ENCODE results near the gene PCDHA1.

DNA sequence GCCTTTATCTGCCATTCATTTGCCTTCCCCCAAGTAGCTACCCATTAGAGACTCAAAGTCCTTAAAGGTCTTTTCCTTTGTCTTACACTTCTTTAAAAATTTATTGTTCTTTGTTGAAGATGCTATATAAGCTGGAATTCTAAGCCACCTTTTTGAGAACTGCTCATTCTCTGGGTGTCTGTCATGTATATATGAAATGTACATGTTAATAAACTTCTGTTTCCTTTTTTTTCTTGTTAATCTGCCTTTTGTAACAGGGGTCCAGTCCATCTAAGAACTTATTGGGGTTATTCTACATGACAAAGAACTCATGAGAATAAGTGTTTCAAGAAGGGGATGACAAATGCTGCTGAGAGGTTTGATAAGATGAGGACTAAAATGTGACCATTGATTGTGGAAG is 221.9 kb downstream of the PCDHA1 start:
- TF ChIP-seq CTCF (IDR thresholded peaks at IDR 0.05; ENCODE audit: low read depth, low read length): no peak
- TF ChIP-seq EZH2phosphoT487 (IDR thresholded peaks at IDR 0.05; ENCODE audit: low read depth): no peak

Data from OCI-LY3 (cell line).